ENCODE measurements around the gene FAM222A. TPM values are rescaled to one million over a fixed set of nuclear protein-coding genes. Genes with fewer than 3 reads are reported as not detected.

The FAM222A gene
- total RNA-seq, 1 experiment from 2014 or later = 3.7 TPM

DNA sequence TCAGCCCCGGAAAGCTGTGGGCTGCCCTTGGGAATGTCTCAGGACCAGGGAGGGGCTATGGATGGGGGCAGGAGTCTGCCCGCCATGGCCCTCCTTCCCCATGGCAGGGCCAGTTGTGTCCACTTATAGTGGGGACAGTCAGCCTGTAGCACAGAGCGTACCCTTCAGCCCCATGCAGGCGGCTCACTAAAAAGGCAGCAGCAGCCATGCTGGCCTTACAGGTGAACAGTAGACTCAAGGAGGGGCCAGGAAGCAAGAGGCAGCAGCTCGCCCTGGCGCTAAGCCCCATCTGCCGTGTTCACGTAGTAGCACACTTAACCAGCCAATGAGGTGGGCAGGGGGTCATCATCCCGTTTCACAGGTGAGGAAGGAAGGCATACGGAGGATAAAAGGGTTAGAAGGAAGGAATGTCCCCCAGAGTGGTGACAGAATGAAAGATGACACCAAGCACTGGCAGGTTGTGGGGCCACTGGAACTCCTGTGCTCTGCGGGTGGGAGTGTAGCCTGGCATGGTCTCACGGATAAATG lies 52.7 kb downstream of the FAM222A start:
- Histone ChIP-seq H2AFZ (ENCODE audit: low read depth, low read length, poor library complexity, severe bottlenecking) (no peak overlapping the region), H3K9me2 (ENCODE audit: insufficient read depth) (no peaks in the 10 kb centered on the region), H3K9me3 (ENCODE audit: control insufficient read depth in 1 of 2, insufficient read depth in 1 of 2, low read depth in 1 of 2, low read length in 2 of 2) (no peaks in the 10 kb centered on the region; a peak in 1 of 4 replicates), H4K20me1 (ENCODE audit: insufficient read depth) (no peaks in the 10 kb centered on the region), H3K4me1 (ENCODE audit: control insufficient read depth in 1 of 2, insufficient read depth in 2 of 2, low read length in 2 of 2) (peaks cover 0 to 12% of the 10 kb centered on the region in 2 experiments; a peak in 2 of 4 replicates), H3K9ac (ENCODE audit: low read length) (no peak overlapping the region), H3K79me2 (ENCODE audit: insufficient read depth, low read length) (no peaks in the 10 kb centered on the region; the same call in 1 of the 2 replicates), H3K36me3 (ENCODE audit: control insufficient read depth in 1 of 2, insufficient read depth in 2 of 2, low read length in 2 of 2) (no peaks in the 10 kb centered on the region), H3K4me2 (ENCODE audit: low read length) (no peak overlapping the region), H3K4me3 (replicated peaks in 1 of 2; ENCODE audit: low read depth in 1 of 2, low read length in 2 of 2) (no peak overlapping the region), H3K27ac (ENCODE audit: low read depth, low read length) (no peak overlapping the region), H3K27me3 (ENCODE audit: insufficient read depth, low read length) (no peaks in the 10 kb centered on the region)
- ChIA-PET POLR2A (interaction anchor here (0.6 kb wide), 1 partner anchor 247 kb away, joined by 3 read pairs; no protein-coding TSS in a partner anchor), RAD21 (ENCODE audit: low non-redundant PET in 1 of 2, low total read pairs in 2 of 2, uncharacterized antibody in 2 of 2, unreplicated experiment in 2 of 2) (no interaction called here), CTCF (no interaction called here)
- intact Hi-C loops (cut with micrococcal nuclease) = no loop called here
- BruUV-seq (replicated peaks) = no TSS peak
- DNase-seq (ENCODE audit: low read depth, low spot score) = no peak
- no peak for ATAC-seq
- no peak for TF ChIP-seq EZH2 (IDR thresholded peaks at IDR 0.05)

- CTCF ChIA-PET = no interaction called here
- POLR2A ChIA-PET = no interaction called here
- intact Hi-C loops (cut with micrococcal nuclease) = no loop called here
These were observed 53.8 kb downstream of the FAM222A start for GRCh38 chr12:109767456-109767855.

More at GRCh38 chr12:109767456-109767855, 53.8 kb downstream of the FAM222A start:
- no peak overlapping the region for H3K4me3 ChIP-seq (replicated peaks in 1 of 2; ENCODE audit: low read depth in 1 of 2, low read length in 2 of 2)
- H3K79me2 ChIP-seq (ENCODE audit: insufficient read depth, low read length) = peaks cover 7% of the 10 kb centered on the region; the same call in 1 of the 2 replicates
- DNase-seq (ENCODE audit: low read depth, low spot score) (no peak), ATAC-seq (no peak)
- H3K36me3 ChIP-seq (ENCODE audit: control insufficient read depth in 1 of 2, insufficient read depth in 2 of 2, low read length in 2 of 2) = no peaks in the 10 kb centered on the region
- no peaks in the 10 kb centered on the region for H3K27me3 ChIP-seq (ENCODE audit: insufficient read depth, low read length)
- RAD21 ChIA-PET (ENCODE audit: low non-redundant PET in 1 of 2, low total read pairs in 2 of 2, uncharacterized antibody in 2 of 2, unreplicated experiment in 2 of 2) = no interaction called here
- H4K20me1 ChIP-seq (ENCODE audit: insufficient read depth) = no peaks in the 10 kb centered on the region
- H3K9ac ChIP-seq (ENCODE audit: low read length) = no peak overlapping the region
- peaks cover 0 to 18% of the 10 kb centered on the region in 2 experiments; a peak in 2 of 4 replicates for H3K4me1 ChIP-seq (ENCODE audit: control insufficient read depth in 1 of 2, insufficient read depth in 2 of 2, low read length in 2 of 2)
- H3K27ac ChIP-seq (ENCODE audit: low read depth, low read length) = no peak overlapping the region
- no peak overlapping the region for H2AFZ ChIP-seq (ENCODE audit: low read depth, low read length, poor library complexity, severe bottlenecking)
- BruUV-seq (replicated peaks) = no TSS peak
- H3K9me2 ChIP-seq (ENCODE audit: insufficient read depth) = no peaks in the 10 kb centered on the region
- TF ChIP-seq SIN3A (IDR thresholded peaks at IDR 0.05; ENCODE audit: low read depth) (no peak), EZH2phosphoT487 (IDR thresholded peaks at IDR 0.05; ENCODE audit: borderline replicate concordance) (no peak), CEBPB (IDR thresholded peaks at IDR 0.05; ENCODE audit: low read depth) (no peak), ZNF274 (IDR thresholded peaks at IDR 0.05; ENCODE audit: low read depth, low read length) (no peak), TCF7L2 (IDR thresholded peaks at IDR 0.05; ENCODE audit: borderline replicate concordance, extremely low read depth, insufficient read depth, insufficient read length) (no peak), MAX (IDR thresholded peaks at IDR 0.05) (no peak), SP1 (IDR thresholded peaks at IDR 0.05; ENCODE audit: low read depth) (no peak), YY1 (IDR thresholded peaks at IDR 0.05; ENCODE audit: extremely low read depth, insufficient replicate concordance, low read depth, low read length) (no peak), ZBTB33 (IDR thresholded peaks at IDR 0.05; ENCODE audit: extremely low read depth, insufficient replicate concordance, low read length) (no peak)
- H3K9me3 ChIP-seq (ENCODE audit: control insufficient read depth in 1 of 2, insufficient read depth in 1 of 2, low read depth in 1 of 2, low read length in 2 of 2) = no peaks in the 10 kb centered on the region; a peak in 1 of 4 replicates
- H3K4me2 ChIP-seq (ENCODE audit: low read length) = no peak overlapping the region
